A549 (cell line): ENCODE measurements around the gene RIN3. TPM values are rescaled to one million over a fixed set of nuclear protein-coding genes. Genes with fewer than 3 reads are reported as not detected.

ENCODE experiments used
- ATAC-seq, 2 experiments: fragments of 200-7000 bp in 1 of 2; fragments of >200 bp in 1 of 2; cut with Nextera tagmentation in 1 of 2; cut with Tn5 transposase in 1 of 2; 3 replicates each; pipeline versions ENCODE4 v1.8.0 to v1.9.1; 2018 to 2020; ENCODE audit warnings: mild to moderate bottlenecking in 1 of 2, moderate library complexity in 1 of 2
- CTCF ChIA-PET: fragments of 300-600 bp; sonication (Branson Sonifier 250); formaldehyde crosslinking; extraction: SDS; loops from one replicate; lab custom pipeline; 2021; ENCODE audit warnings: antibody characterized with exemption, inconsistent platforms; lab: Yijun Ruan, JAX
- POLR2A ChIA-PET: fragments of 350-600 bp; formaldehyde crosslinking; extraction: SDS; loops from one replicate; lab custom pipeline; 2021; ENCODE audit warnings: antibody characterized with exemption, inconsistent platforms; lab: Yijun Ruan, JAX
- DNase-seq, 2 experiments: peaks; one replicate each; pipeline versions ENCODE4 v3.0.0 to v3.0.0-alpha.2; 2011 to 2016; ENCODE audit warnings: low read depth in 1 of 2, low spot score in 1 of 2
- FAIRE-seq: peaks from 2 replicates; lab custom pipeline; 2011; peaks lifted over from hg19 to GRCh38; lab: Jason Lieb, UNC
- H3K27ac ChIP-seq, 2 experiments: fragments of >200 bp; sonication (Bioruptor Twin); formaldehyde crosslinking; 3 replicates each; pipeline ENCODE4 v1.5.1; 2016 to 2017
- H3K4me1 ChIP-seq: fragments of >200 bp; sonication (Bioruptor Twin); formaldehyde crosslinking; 3 replicates; pipeline ENCODE4 v1.6.1; 2016
- H3K4me2 ChIP-seq: fragments of >200 bp; sonication (Bioruptor Twin); formaldehyde crosslinking; 3 replicates; pipeline ENCODE4 v1.6.1; 2016
- H3K4me3 ChIP-seq: fragments of >200 bp; sonication (Bioruptor Twin); formaldehyde crosslinking; 3 replicates; pipeline ENCODE4 v1.5.1; 2016
- H3K9me3 ChIP-seq: fragments of >200 bp; sonication (Bioruptor Twin); formaldehyde crosslinking; 3 replicates; pipeline ENCODE4 v1.6.1; 2016
- BHLHE40 ChIP-seq: IDR thresholded peaks from 2 replicates; pipeline ENCODE4 v1.6.1; 2012; ENCODE audit warnings: low read depth, low read length, inconsistent platforms
- CHD2 ChIP-seq: fragments of 150-350 bp; IDR thresholded peaks from 2 replicates; pipeline ENCODE4 v1.6.1; 2014; ENCODE audit warnings: low read length; ENCODE audit not compliant: partially characterized antibody
- EHF ChIP-seq: fragments of 250-450 bp; sonication (Bioruptor Pico); IDR thresholded peaks from 2 replicates; pipeline ENCODE4 v1.5.0; 2020; ENCODE audit warnings: mild to moderate bottlenecking
- ESRRA ChIP-seq: fragments of 150-350 bp; IDR thresholded peaks from 2 replicates; pipeline ENCODE4 v1.6.1; 2014; ENCODE audit warnings: mild to moderate bottlenecking, low read length, borderline replicate concordance
- FOSB ChIP-seq: fragments of 250-450 bp; sonication (Bioruptor Pico); IDR thresholded peaks from 2 replicates; pipeline ENCODE4 v1.5.0; 2020; ENCODE audit warnings: mild to moderate bottlenecking, moderate library complexity
- GATA3 ChIP-seq: IDR thresholded peaks from 2 replicates; pipeline ENCODE4 v1.6.1; 2012; ENCODE audit warnings: borderline replicate concordance
- HOXA7 ChIP-seq: fragments of 250-450 bp; sonication (Bioruptor Pico); IDR thresholded peaks from 2 replicates; pipeline ENCODE4 v1.5.0; 2020; ENCODE audit warnings: mild to moderate bottlenecking, moderate library complexity
- HOXB13 ChIP-seq: fragments of 250-450 bp; sonication (Bioruptor Pico); IDR thresholded peaks from 2 replicates; pipeline ENCODE4 v1.5.0; 2020; ENCODE audit warnings: low read depth, mild to moderate bottlenecking, moderate library complexity
- JUN ChIP-seq, 2 experiments: fragments of >200 bp; sonication (Bioruptor Twin); formaldehyde crosslinking; IDR thresholded peaks; 2 replicates in 1 of 2; 3 replicates in 1 of 2; pipeline ENCODE4 v1.6.1; 2016 to 2017
- KDM1A ChIP-seq: fragments of 200-600 bp; sonication (generic); IDR thresholded peaks from 2 replicates; pipeline ENCODE4 v1.6.1; 2016; ENCODE audit warnings: low read depth, mild to moderate bottlenecking
- MYC ChIP-seq: IDR thresholded peaks from 2 replicates; pipeline ENCODE4 v1.6.1; 2012; ENCODE audit warnings: mild to moderate bottlenecking, inconsistent platforms, low read length, improper control_type of control experiment, borderline replicate concordance
- NFE2L2 ChIP-seq: fragments of 150-350 bp; conservative IDR thresholded peaks from 2 replicates; pipeline ENCODE4 v1.6.1; 2014; ENCODE audit warnings: low read length
- NR3C1 ChIP-seq: fragments of >200 bp; sonication (Bioruptor Twin); formaldehyde crosslinking; IDR thresholded peaks from 3 replicates; pipeline ENCODE4 v1.6.1; 2017
- POLR2A ChIP-seq: IDR thresholded peaks from 2 replicates; pipeline ENCODE4 v1.6.1; 2012; ENCODE audit warnings: mild to moderate bottlenecking, low read length
- SMC3 ChIP-seq: fragments of >200 bp; sonication (Bioruptor Twin); formaldehyde crosslinking; IDR thresholded peaks from 3 replicates; pipeline ENCODE4 v1.6.1; 2018; ENCODE audit warnings: inconsistent platforms
- TP53 ChIP-seq: fragments of 250-450 bp; sonication (Bioruptor Pico); IDR thresholded peaks from 2 replicates; pipeline ENCODE4 v1.5.0; 2021; ENCODE audit warnings: mild to moderate bottlenecking, moderate library complexity
- ZC3H11A ChIP-seq: fragments of 450-650 bp; IDR thresholded peaks from 2 replicates; pipeline ENCODE4 v1.6.1; 2014; ENCODE audit warnings: antibody characterized with exemption, mild to moderate bottlenecking
- ZFP36 ChIP-seq: fragments of 450-650 bp; IDR thresholded peaks from 2 replicates; pipeline ENCODE4 v1.6.1; 2014; ENCODE audit warnings: borderline replicate concordance; ENCODE audit not compliant: partially characterized antibody
- ZNF302 ChIP-seq: fragments of 250-450 bp; sonication (Bioruptor Pico); IDR thresholded peaks from 2 replicates; pipeline ENCODE4 v1.9.0; 2021; ENCODE audit warnings: inconsistent platforms, mild to moderate bottlenecking, moderate library complexity
- whole genome bisulfite sequencing: methylation state at CpG from one replicate; pipeline ENCODE4 v1.1.6; 2017; ENCODE audit errors: missing lambda C conversion rate; 5-methylcytosine and 5-hydroxymethylcytosine counted together
- polyA plus RNA-seq, 4 experiments: library from polyadenylated mRNA; depleted of rRNA in 3 of 4; stranded (reverse); fragments of >200 nt; fragmentation: RNase III in 1 of 4; extraction: RNeasy Plus Mini Kit Qiagen cat#74134 plus additional on column Dnase treatment in 1 of 4; gene quantifications; 2 replicates in 3 of 4; 3 replicates in 1 of 4; pipeline ENCODE4 v1.2.3, GENCODE V29; 2011 to 2017
- TF ChIP-seq, protein P1 (sequence below): IDR thresholded peaks from 2 replicates; pipeline ENCODE4 v1.6.1; 2012
- TF ChIP-seq, protein P2 (sequence below): fragments of 450-650 bp; IDR thresholded peaks from 2 replicates; pipeline ENCODE4 v1.6.1; 2014; ENCODE audit warnings: antibody characterized with exemption
- TF ChIP-seq, protein P3 (sequence below): fragments of 150-350 bp; IDR thresholded peaks from 2 replicates; pipeline ENCODE4 v1.6.1; 2014; ENCODE audit warnings: low read depth, mild to moderate bottlenecking, low read length
- TF ChIP-seq, protein P4 (sequence below): fragments of 250-450 bp; sonication (Bioruptor Pico); IDR thresholded peaks from 2 replicates; pipeline ENCODE4 v1.5.0; 2020; ENCODE audit warnings: low read depth, mild to moderate bottlenecking, moderate library complexity
- TF ChIP-seq, protein P5 (sequence below): fragments of >200 bp; sonication (Bioruptor Twin); formaldehyde crosslinking; IDR thresholded peaks from 2 replicates; pipeline ENCODE4 v1.6.1; 2016
- TF ChIP-seq, protein P6 (sequence below): IDR thresholded peaks from 2 replicates; pipeline ENCODE4 v1.6.1; 2012; ENCODE audit warnings: low read depth, borderline replicate concordance

The RIN3 gene
- polyA plus RNA-seq, 2 of the 4 experiments (the other 2 are of a cell fraction), result 5.6 to 14.5 TPM

DNA sequence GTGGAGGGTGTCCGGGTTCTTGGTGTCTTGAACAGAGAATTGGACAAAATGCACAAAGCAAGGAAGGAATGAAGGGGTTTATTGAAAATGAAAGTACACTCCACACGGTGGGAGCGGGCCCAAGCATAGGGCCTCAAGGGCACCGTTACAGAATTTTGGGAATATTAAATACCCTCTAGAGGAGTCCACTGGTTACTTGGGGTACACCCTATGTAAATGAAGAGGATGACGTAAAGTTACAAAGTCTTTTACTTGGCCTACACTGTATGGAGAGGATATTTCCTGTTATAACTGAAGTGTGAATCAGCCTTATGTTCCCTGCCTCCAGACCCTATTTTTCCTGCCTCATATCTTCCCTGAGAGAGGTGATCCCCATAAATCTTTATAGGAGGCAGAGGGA is 102.6 kb downstream of the RIN3 start:
- POLR2A ChIA-PET, result no interaction called here
- no peak overlapping the region for H3K4me2 ChIP-seq
- H3K9me3 ChIP-seq, result no peaks in the 10 kb centered on the region; the same call in 1 of the 3 replicates
- ATAC-seq (no peak), DNase-seq (no peak), FAIRE-seq (no peak)
- 93% methylated on average over 5 of the region's 5 CpGs for WGBS
- TF ChIP-seq SMC3, result no peak
- no peak for TF ChIP-seq MYC
- no peak for TF ChIP-seq HOXB13 (CRISPR knock-in tag)
- TF ChIP-seq, protein P1, sequence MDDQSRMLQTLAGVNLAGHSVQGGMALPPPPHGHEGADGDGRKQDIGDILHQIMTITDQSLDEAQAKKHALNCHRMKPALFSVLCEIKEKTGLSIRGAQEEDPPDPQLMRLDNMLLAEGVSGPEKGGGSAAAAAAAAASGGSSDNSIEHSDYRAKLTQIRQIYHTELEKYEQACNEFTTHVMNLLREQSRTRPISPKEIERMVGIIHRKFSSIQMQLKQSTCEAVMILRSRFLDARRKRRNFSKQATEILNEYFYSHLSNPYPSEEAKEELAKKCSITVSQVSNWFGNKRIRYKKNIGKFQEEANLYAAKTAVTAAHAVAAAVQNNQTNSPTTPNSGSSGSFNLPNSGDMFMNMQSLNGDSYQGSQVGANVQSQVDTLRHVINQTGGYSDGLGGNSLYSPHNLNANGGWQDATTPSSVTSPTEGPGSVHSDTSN, result no peak
- no peak for TF ChIP-seq ZFP36
- TF ChIP-seq, protein P2, sequence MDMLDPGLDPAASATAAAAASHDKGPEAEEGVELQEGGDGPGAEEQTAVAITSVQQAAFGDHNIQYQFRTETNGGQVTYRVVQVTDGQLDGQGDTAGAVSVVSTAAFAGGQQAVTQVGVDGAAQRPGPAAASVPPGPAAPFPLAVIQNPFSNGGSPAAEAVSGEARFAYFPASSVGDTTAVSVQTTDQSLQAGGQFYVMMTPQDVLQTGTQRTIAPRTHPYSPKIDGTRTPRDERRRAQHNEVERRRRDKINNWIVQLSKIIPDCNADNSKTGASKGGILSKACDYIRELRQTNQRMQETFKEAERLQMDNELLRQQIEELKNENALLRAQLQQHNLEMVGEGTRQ, result no peak
- TF ChIP-seq BHLHE40, result no peak
- TF ChIP-seq POLR2A, result no peak
- no peak for TF ChIP-seq TP53 (CRISPR knock-in tag)
- TF ChIP-seq, protein P3, sequence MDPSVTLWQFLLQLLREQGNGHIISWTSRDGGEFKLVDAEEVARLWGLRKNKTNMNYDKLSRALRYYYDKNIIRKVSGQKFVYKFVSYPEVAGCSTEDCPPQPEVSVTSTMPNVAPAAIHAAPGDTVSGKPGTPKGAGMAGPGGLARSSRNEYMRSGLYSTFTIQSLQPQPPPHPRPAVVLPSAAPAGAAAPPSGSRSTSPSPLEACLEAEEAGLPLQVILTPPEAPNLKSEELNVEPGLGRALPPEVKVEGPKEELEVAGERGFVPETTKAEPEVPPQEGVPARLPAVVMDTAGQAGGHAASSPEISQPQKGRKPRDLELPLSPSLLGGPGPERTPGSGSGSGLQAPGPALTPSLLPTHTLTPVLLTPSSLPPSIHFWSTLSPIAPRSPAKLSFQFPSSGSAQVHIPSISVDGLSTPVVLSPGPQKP, result no peak
- TF ChIP-seq EHF (CRISPR knock-in tag), result no peak
- no peak for TF ChIP-seq JUN (IDR thresholded peaks at IDR 0.05)
- no peak for TF ChIP-seq GATA3
- TF ChIP-seq ZC3H11A, result no peak
- TF ChIP-seq CHD2, result no peak
- no peak for TF ChIP-seq ESRRA
- no peak for TF ChIP-seq FOSB (CRISPR knock-in tag)
- H3K27ac ChIP-seq, result no peak overlapping the region
- H3K4me1 ChIP-seq, result peaks cover 13% of the 10 kb centered on the region; the same call in 2 of the 3 replicates
- CTCF ChIA-PET, result interaction anchor here (1.2 to 1.3 kb wide), 2 partner anchors 9 to 118 kb away, joined by 3 to 4 read pairs; no protein-coding TSS in a partner anchor
- no peak overlapping the region for H3K4me3 ChIP-seq

DNA sequence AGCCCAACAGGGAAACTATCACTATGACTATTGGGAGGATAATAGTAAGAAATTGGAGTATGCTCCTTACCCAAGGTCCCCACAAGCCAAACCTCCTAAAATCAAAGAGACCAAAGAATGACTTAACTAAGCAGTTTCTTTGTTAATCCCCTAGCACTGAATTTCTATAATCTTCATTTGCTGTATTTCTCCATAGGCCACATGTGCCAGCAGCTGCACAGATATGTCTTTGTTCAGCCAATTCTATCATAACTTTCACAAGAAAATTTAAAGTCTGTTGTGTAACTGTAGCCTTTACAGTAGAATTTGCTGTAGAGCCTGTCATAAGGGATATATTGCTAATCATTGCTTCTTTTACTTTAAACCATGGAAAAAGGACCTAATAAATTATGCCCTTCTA is 104.0 kb downstream of the RIN3 start:
- Histone ChIP-seq H3K4me3 (no peak overlapping the region), H3K4me1 (peaks cover 13% of the 10 kb centered on the region; the same call in 2 of the 3 replicates), H3K27ac (no peak overlapping the region), H3K9me3 (peaks cover 14% of the 10 kb centered on the region), H3K4me2 (no peak overlapping the region)
- TF ChIP-seq HOXB13 (CRISPR knock-in tag) (no peak), NFE2L2 (no peak), KDM1A (no peak), CHD2 (no peak), ZNF302 (no peak), ZFP36 (no peak), NR3C1 (no peak), HOXA7 (CRISPR knock-in tag) (no peak), BHLHE40 (no peak)
- TF ChIP-seq, protein P4, sequence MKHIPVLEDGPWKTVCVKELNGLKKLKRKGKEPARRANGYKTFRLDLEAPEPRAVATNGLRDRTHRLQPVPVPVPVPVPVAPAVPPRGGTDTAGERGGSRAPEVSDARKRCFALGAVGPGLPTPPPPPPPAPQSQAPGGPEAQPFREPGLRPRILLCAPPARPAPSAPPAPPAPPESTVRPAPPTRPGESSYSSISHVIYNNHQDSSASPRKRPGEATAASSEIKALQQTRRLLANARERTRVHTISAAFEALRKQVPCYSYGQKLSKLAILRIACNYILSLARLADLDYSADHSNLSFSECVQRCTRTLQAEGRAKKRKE (CRISPR knock-in tag), result no peak
- TF ChIP-seq, protein P5, sequence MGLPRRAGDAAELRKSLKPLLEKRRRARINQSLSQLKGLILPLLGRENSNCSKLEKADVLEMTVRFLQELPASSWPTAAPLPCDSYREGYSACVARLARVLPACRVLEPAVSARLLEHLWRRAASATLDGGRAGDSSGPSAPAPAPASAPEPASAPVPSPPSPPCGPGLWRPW, result no peak
- TF ChIP-seq, protein P6, sequence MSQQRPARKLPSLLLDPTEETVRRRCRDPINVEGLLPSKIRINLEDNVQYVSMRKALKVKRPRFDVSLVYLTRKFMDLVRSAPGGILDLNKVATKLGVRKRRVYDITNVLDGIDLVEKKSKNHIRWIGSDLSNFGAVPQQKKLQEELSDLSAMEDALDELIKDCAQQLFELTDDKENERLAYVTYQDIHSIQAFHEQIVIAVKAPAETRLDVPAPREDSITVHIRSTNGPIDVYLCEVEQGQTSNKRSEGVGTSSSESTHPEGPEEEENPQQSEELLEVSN, result no peak
- FAIRE-seq, result no peak
- no peak for ATAC-seq
- ChIA-PET POLR2A (no interaction called here), CTCF (interaction anchor here (1.1 kb wide), 1 partner anchor 14 kb away, joined by 4 read pairs; no protein-coding TSS in a partner anchor)
- no peak for DNase-seq
